ENCODE results near the gene SPATA2. TPM values are rescaled to one million over a fixed set of nuclear protein-coding genes. Genes with fewer than 3 reads are reported as not detected.

Gene SPATA2
- polyA plus RNA-seq, 2 of the 4 experiments (the other 2 are of a cell fraction), result 4.7 to 5.1 TPM

- no peaks in the 10 kb centered on the region for H3K9me3 ChIP-seq
- 91% methylated on average over 9 of the region's 10 CpGs for WGBS (ENCODE audit: missing lambda C conversion rate)
- ChIA-PET POLR2A (interaction anchor here (1.8 kb wide), 1 partner anchor 10 kb away, joined by 8 read pairs; the partner anchor contains the start of gene RNF114), CTCF (interaction anchor here (1.0 to 3.0 kb wide), 8 partner anchors 9 to 125 kb away, joined by 3 to 15 read pairs (median 6); partner anchors contain the start of gene RNF114)
- FAIRE-seq (no peak), DNase-seq (ENCODE audit: low read depth in 1 of 2, low spot score in 1 of 2) (no peak), ATAC-seq (no peak)
- H3K4me2 ChIP-seq, result no peak overlapping the region
- peaks cover 33% of the 10 kb centered on the region for H3K4me1 ChIP-seq
- H3K27ac ChIP-seq, result no peak overlapping the region
- no peak overlapping the region for H3K4me3 ChIP-seq
- TF ChIP-seq SMC3 (IDR thresholded peaks at IDR 0.05) (no peak), MYC (IDR thresholded peaks at IDR 0.05; ENCODE audit: borderline replicate concordance, low read length) (no peak), TFCP2L1 (CRISPR knock-in tag; IDR thresholded peaks at IDR 0.05) (no peak), JUN (IDR thresholded peaks at IDR 0.05) (no peak), CBX2 (IDR thresholded peaks at IDR 0.05; ENCODE audit: borderline replicate concordance, low read depth) (no peak), REST (IDR thresholded peaks at IDR 0.05) (no peak)
Measured at GRCh38 chr20:49945701-49946477, 30.6 kb upstream of the SPATA2 start.

- CTCF ChIA-PET, result interaction anchor here (1.5 to 3.0 kb wide), 5 partner anchors 8 to 126 kb away, joined by 3 to 15 read pairs (median 9); partner anchors contain the start of gene RNF114
- WGBS (ENCODE audit: missing lambda C conversion rate), result 94% methylated on average over 3 of the region's 3 CpGs
- no peak for TF ChIP-seq MAFK (IDR thresholded peaks at IDR 0.05; ENCODE audit: partially characterized antibody)
- no peak for TF ChIP-seq HOXB13 (CRISPR knock-in tag; IDR thresholded peaks at IDR 0.05; ENCODE audit: low read depth)
- TF ChIP-seq RARB (CRISPR knock-in tag; IDR thresholded peaks at IDR 0.05), result no peak
- no peak for TF ChIP-seq HDAC2 (IDR thresholded peaks at IDR 0.05)
- TF ChIP-seq PBX3 (IDR thresholded peaks at IDR 0.05), result no peak
- TF ChIP-seq EHMT2 (IDR thresholded peaks at IDR 0.05; ENCODE audit: low read depth), result no peak
- no peak for TF ChIP-seq ZFP36 (IDR thresholded peaks at IDR 0.05; ENCODE audit: borderline replicate concordance, partially characterized antibody)
- no peak for TF ChIP-seq EHF (CRISPR knock-in tag; IDR thresholded peaks at IDR 0.05)
- TF ChIP-seq RCOR1 (IDR thresholded peaks at IDR 0.05; ENCODE audit: low read depth, low read length), result no peak
- H3K27ac ChIP-seq, result no peak overlapping the region
- H3K4me2 ChIP-seq, result no peak overlapping the region
- peaks cover 27% of the 10 kb centered on the region for H3K4me1 ChIP-seq
- ATAC-seq (no peak), DNase-seq (ENCODE audit: low read depth in 1 of 2, low spot score in 1 of 2) (no peak), FAIRE-seq (no peak)
- POLR2A ChIA-PET, result interaction anchor here (1.8 kb wide), 1 partner anchor 9 kb away, joined by 8 read pairs; the partner anchor contains the start of gene RNF114
- no peaks in the 10 kb centered on the region for H3K9me3 ChIP-seq
- no peak overlapping the region for H3K4me3 ChIP-seq
Measured at GRCh38 chr20:49945306-49945700, 30.0 kb upstream of the SPATA2 start.

GRCh38 chr20:49942942-49943341 is 27.6 kb upstream of the SPATA2 start:
- no peak for FAIRE-seq
- 98% methylated on average over 3 of the region's 3 CpGs for WGBS (ENCODE audit: missing lambda C conversion rate)
- Histone ChIP-seq H3K4me1 (peaks cover 23% of the 10 kb centered on the region), H3K9me3 (no peaks in the 10 kb centered on the region), H3K27ac (no peak overlapping the region), H3K4me3 (no peak overlapping the region), H3K4me2 (no peak overlapping the region)
- no peak for ATAC-seq
- POLR2A ChIA-PET, result interaction anchor here (0.6 kb wide), 1 partner anchor 27 kb away, joined by 3 read pairs; no protein-coding TSS in a partner anchor
- CTCF ChIA-PET, result interaction anchor here (0.6 to 1.6 kb wide), 3 partner anchors 22 to 459 kb away, joined by 4 to 6 read pairs (median 4); no protein-coding TSS in a partner anchor
- DNase-seq (ENCODE audit: low read depth in 1 of 2, low spot score in 1 of 2), result no peak
- TF ChIP-seq HOXA7 (CRISPR knock-in tag; IDR thresholded peaks at IDR 0.05), result no peak
- TF ChIP-seq SMC3 (IDR thresholded peaks at IDR 0.05), result no peak
- no peak for TF ChIP-seq EHF (CRISPR knock-in tag; IDR thresholded peaks at IDR 0.05)
- no peak for TF ChIP-seq FOSB (CRISPR knock-in tag; IDR thresholded peaks at IDR 0.05)
- TF ChIP-seq CTCF (IDR thresholded peaks at IDR 0.05), result no peak
- no peak for TF ChIP-seq HEYL (CRISPR knock-in tag; IDR thresholded peaks at IDR 0.05)
- no peak for TF ChIP-seq RARB (CRISPR knock-in tag; IDR thresholded peaks at IDR 0.05)
- no peak for TF ChIP-seq KDM1A (IDR thresholded peaks at IDR 0.05; ENCODE audit: low read depth)
- TF ChIP-seq HMGXB4 (CRISPR knock-in tag; IDR thresholded peaks at IDR 0.05; ENCODE audit: borderline replicate concordance), result no peak
- TF ChIP-seq ZSCAN20 (CRISPR knock-in tag; IDR thresholded peaks at IDR 0.05), result no peak
- no peak for TF ChIP-seq KDM5A (IDR thresholded peaks at IDR 0.05)
- no peak for TF ChIP-seq RCOR1 (IDR thresholded peaks at IDR 0.05; ENCODE audit: low read depth, low read length)
- TF ChIP-seq CHD2 (IDR thresholded peaks at IDR 0.05; ENCODE audit: low read length, partially characterized antibody), result no peak
- TF ChIP-seq ZNF302 (CRISPR knock-in tag; IDR thresholded peaks at IDR 0.05), result no peak
